NCI-H1092 treated with DMSO at 0.1 percent for 48 hours (cell line): ENCODE data around the gene TBC1D22A.

ENCODE experiments used
- DNase-seq: peaks from one replicate; lab custom pipeline; 2025; lab: John Stamatoyannopoulos, UW

TBC1D22A gene

GRCh38 chr22:46835693-46836092, 73.2 kb downstream of the TBC1D22A start:
- no peak for DNase-seq

- no peak for DNase-seq
These were observed 79.1 kb downstream of the TBC1D22A start for GRCh38 chr22:46841522-46841921.

- DNase-seq, result no peak
These were observed 80.2 kb downstream of the TBC1D22A start for GRCh38 chr22:46842606-46843005.

- no peak for DNase-seq
These were observed 81.4 kb downstream of the TBC1D22A start for GRCh38 chr22:46843821-46844255.

- DNase-seq, result no peak
These were observed 82.3 kb downstream of the TBC1D22A start for GRCh38 chr22:46844606-46845210.

GRCh38 chr22:46845296-46846149, 83.1 kb downstream of the TBC1D22A start:
- DNase-seq, result no peak

- DNase-seq, result no peak
These were observed 83.8 kb downstream of the TBC1D22A start for GRCh38 chr22:46846150-46846831.

GRCh38 chr22:46846832-46847355, 84.4 kb downstream of the TBC1D22A start:
- no peak for DNase-seq

- no peak for DNase-seq
These were observed 85.7 kb downstream of the TBC1D22A start for GRCh38 chr22:46848197-46848596.

- DNase-seq, result no peak
These were observed 86.7 kb downstream of the TBC1D22A start for GRCh38 chr22:46849101-46849500.

GRCh38 chr22:46849951-46850350, 87.5 kb downstream of the TBC1D22A start:
- DNase-seq, result no peak

GRCh38 chr22:46851311-46851710, 88.9 kb downstream of the TBC1D22A start:
- DNase-seq, result no peak

- DNase-seq, result no peak
These were observed 89.5 kb downstream of the TBC1D22A start for GRCh38 chr22:46851941-46852340.

- no peak for DNase-seq
These were observed 90.3 kb downstream of the TBC1D22A start for GRCh38 chr22:46852771-46853170.

- DNase-seq, result no peak
These were observed 90.7 kb downstream of the TBC1D22A start for GRCh38 chr22:46853191-46853590.

GRCh38 chr22:46854125-46854870, 91.8 kb downstream of the TBC1D22A start:
- no peak for DNase-seq

- no peak for DNase-seq
These were observed 93.2 kb downstream of the TBC1D22A start for GRCh38 chr22:46855681-46856080.

- no peak for DNase-seq
These were observed 94.2 kb downstream of the TBC1D22A start for GRCh38 chr22:46856661-46857060.

- DNase-seq, result no peak
These were observed 94.9 kb downstream of the TBC1D22A start for GRCh38 chr22:46857142-46857884.

- DNase-seq, result no peak
These were observed 95.4 kb downstream of the TBC1D22A start for GRCh38 chr22:46857885-46858143.

GRCh38 chr22:46858181-46858771, 95.8 kb downstream of the TBC1D22A start:
- no peak for DNase-seq
